ENCODE results near the gene KIFAP3.
"Not testable (repeated sequence)": the region's sequence is repeated elsewhere in the genome, so short reads cannot be mapped to it uniquely, and the experiment has no call there.

Gene KIFAP3

DNA sequence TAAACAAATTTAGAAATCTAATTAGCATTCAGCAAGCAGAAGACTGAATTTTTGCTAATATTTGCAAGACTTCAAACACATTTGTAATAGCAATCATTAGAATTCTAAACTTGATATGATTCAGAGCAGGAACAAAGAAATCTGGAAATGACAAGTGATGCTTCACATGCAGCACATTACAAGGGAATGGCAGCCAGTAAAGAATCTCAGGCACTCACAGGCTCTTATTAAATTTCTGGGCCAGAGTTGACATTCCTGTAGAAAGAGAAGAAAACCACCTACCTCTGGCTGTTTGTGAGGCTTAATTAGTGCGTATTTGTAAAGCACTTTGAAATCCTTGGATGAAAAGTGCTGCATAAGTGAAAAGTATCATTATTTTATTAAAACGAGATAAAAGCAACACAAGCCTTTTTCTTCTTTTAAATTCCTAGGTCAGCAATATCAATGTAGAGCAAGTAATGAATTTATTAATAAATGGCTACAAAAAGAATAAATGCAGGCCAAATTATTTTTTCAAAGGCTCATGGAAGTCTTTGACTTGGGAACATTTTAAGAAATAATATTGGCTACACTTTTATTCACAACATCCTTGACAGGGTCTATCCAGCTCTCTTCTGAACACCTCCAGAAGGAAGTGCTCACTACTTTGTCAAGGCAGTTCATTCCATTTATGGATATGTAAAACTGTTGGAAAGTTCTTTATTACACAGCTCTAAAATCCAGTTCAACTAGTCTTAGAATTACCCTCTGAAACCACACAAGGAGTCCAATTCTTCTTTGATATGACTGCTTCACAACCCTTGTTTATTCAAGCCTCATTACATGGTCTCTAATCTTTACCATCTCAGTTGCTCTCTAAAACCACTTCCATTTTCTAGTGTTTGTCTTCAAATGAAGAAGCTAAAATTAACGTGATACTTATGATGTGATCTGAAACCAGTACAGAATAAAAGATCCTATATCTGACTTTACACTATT, 148.7 kb downstream of the KIFAP3 start:
- DNase-seq (ENCODE audit: low read depth in 1 of 2, low spot score in 1 of 2) = no peak

DNA sequence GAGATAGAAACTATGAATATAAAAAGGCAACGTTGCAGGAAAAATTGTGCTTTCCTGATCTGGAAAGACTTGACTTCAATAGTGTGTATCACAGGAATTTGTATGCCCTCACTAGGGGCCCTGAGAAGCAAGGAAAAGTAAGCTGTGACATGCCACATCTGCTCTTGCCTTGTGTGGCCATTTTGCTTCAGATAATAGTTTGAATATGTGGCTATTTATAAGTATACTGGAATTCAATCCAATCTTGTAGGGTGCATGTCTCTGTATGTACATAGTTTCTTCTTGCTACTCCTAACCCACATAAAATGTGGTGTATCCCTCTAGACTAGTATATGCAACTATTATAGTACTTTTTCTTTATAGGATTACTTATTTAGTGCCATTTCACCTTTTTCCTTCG, 149.7 kb downstream of the KIFAP3 start:
- no peak for DNase-seq (ENCODE audit: low read depth in 1 of 2, low spot score in 1 of 2)

DNA sequence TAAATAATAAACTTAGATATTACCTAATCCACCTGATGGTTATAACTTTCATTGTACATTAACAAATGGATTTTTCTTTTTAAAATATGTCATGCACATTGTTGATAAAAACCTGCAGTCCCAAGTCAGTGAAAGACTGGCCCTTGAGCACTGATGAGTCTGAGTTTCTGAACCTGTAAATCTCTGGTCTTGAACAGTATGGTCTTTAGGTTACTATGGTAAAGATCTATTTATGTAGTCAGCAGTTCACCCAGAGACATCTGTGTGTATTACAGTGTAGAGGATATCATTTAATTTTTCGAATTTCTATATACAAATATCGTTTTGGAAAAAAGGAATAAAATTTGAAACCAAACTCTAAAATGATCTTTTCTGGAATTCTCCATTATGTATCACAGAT, 150.4 kb downstream of the KIFAP3 start:
- no peak for DNase-seq (ENCODE audit: low read depth in 1 of 2, low spot score in 1 of 2)

DNA sequence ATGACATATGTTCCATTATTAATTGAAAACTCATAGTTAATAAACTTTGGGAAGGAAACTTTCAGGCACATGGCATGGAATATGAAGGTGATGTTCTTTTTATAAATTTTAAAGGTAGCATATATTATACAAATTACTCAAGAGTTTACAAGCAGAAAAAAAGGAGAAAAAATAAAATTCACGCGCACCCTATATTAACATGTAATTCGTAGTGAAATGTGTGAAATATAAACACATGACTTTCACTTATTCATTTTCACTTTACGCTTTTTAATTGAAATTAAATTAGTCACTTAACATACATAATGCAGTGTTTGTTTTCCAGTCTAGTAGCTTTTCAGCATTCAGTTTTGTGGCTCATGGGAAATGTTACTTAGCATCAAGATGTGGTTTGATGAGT, 153.4 kb downstream of the KIFAP3 start:
- DNase-seq (ENCODE audit: low read depth in 1 of 2, low spot score in 1 of 2) = no peak

DNA sequence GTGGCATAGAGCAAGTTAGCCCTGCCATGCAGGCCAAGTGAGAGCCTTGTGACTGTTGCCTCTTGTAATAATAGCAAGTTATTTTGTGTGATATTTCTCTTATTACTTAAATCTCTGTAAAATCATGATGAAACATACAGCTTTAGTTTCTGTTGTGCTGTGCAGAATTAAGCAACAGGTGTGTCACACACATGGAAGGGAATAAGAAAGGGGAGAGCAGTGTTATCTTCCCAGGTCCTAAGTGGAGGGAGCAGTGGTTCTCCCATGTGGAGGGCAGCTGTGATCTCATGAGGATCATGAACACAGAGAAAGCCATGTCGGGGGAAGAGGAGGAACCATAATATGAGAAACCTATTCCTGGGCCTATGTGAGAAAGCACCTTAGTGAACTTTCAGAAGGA, 155.6 kb downstream of the KIFAP3 start:
- no peak for DNase-seq (ENCODE audit: low read depth in 1 of 2, low spot score in 1 of 2)

DNA sequence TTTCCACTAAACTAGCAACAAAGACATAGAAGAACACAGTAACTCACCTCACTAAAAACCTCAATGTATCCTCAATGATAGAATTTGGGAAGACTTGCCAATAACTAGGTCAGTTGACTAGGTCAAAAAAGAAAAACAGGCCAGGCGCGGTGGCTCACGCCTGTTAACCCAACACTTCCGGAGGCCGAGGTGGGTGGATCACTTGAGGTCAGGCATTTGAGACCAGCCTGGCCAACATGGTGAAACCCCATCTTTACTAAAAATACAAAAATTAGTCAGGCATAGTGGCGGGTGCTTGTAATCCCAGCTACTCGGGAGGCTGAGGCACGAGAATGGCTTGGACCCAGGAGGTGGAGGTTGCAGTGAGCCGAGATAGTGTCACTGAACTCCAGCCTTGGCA, 156.3 kb downstream of the KIFAP3 start:
- DNase-seq (ENCODE audit: low read depth in 1 of 2, low spot score in 1 of 2) = not testable (repeated sequence)

DNA sequence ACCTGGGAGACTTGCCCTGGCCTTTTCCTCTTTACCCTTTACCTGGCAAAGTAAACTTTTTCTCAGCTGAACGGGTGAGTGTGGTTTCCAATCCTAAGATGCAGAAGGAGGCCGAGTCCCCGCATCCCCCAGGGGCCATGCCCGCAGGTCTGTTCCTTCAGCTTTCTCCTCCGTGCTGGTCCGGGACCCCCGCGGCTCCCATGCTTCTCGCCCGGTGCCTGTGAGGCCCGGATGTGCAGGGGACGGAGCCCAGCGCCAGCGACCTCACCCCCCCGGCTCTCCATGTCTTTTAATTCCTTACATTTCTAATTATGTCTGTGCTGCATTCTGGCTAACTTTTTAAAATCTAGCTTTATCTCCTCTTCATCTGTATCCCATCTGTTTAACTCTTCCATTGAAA, 159.3 kb downstream of the KIFAP3 start:
- no peak for DNase-seq (ENCODE audit: low read depth in 1 of 2, low spot score in 1 of 2)

DNA sequence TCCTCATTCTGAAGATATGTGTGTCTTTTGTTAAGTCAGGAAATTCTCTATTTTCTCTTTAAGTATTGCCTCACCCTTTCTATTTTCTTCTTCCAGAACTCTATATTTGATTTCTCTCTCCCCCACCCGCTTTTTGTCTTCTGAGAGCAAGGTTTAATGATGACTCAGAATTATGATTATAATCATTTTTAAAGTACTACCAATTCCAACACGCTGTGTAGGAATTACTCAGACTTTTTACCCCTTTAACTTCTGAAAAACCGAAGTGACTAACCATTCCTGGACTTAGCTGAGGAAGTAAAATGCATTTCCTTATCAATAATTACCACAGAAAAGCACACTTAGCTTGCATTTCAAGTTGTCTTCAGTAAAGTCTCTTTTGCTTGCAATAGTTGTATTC, 160.0 kb downstream of the KIFAP3 start:
- DNase-seq (ENCODE audit: low read depth in 1 of 2, low spot score in 1 of 2) = no peak

DNA sequence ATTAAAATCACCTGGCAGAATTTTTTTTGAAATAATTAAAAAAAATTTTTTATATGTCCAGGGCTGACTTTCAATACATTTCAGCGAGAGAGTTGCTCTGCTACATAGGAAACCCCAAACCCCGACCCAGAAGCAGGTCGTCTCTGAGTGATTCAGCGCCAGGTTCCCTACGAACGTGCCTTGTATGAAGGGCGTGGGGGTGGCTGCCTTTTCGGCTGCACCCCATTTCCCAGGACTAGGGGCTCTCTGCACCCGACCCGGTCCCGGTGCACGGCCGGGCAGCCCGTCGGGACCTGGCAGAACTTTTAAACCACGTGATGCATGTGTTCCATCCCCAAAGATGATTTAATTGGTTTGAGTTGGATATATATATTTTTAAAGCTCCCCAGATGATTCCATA, 165.0 kb downstream of the KIFAP3 start:
- DNase-seq (ENCODE audit: low read depth in 1 of 2, low spot score in 1 of 2) = no peak

DNA sequence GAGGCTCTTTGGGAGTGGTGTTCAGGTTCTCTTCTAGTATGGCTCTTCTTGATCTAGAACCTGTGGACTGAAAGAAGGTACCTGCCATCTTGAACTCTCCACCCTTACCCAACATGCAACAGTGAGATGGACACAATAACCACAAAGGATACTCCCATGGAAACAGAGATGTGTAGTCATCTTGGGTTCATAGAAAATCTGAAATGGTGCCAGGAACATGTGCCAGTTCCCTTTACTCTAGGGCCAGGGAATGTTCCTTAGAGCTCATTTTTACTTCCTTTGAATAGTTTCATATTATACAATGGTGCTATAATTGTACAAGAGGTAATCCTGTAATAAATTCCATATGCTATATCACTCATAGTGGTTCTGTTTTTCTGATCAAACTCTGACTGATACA, 167.6 kb downstream of the KIFAP3 start:
- no peak for DNase-seq (ENCODE audit: low read depth in 1 of 2, low spot score in 1 of 2)

DNA sequence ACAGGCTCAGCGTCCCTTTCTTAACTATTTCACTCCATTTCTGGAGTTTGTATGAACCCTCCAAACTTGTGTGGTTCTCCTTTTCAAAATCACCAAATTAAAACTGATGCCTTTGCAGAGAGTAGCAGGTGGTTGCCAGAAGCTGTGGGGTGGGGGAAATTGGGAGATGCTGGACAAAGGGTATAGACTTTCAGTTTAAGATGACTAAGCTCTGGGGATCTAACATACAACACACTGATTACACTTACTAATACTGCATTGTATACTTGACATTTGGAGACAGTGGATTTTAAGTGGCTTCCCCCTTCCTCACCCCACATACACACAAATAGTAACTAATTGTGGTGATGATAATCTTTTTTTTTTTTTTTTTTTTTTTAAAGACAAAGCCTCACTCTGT, 169.7 kb downstream of the KIFAP3 start:
- DNase-seq (ENCODE audit: low read depth in 1 of 2, low spot score in 1 of 2) = no peak

DNA sequence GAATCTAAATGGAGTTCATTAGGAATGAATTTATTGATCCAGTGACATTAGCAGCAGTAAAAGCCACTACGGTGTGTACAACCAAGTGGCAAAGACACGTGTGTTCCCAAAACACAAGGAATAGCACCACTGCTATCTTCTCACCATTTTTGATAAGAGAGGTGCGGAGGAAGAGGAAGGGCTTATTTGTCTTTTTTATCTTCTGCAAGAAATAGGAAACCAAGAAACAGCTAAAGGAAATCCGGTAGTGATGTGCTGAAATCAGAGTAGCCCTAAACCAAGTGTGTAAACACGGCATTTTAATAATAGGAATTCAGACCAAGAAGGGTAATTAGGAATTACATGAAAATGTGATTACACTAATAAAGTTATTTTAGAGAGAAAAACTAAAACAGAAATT, 171.7 kb downstream of the KIFAP3 start:
- no peak for DNase-seq (ENCODE audit: low read depth in 1 of 2, low spot score in 1 of 2)

DNA sequence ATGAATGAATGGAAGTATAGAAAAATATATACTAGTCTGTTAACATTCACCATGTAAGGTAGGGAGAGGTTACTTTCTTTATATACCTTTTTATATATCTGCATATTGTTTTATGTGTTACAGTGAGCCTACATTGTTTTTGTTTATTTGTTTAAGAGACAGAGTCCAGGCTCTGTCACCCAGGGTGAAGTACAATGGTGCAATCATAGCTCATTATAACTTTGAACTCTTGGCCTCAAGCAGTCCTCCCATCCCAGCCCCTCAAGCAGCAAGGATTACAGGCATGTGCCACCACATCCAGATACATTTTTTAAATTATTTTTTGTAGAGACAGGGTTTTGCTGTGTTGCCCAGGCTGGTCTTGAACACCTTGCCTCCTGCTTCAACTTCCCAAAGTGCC, 173.4 kb downstream of the KIFAP3 start:
- no peak for DNase-seq (ENCODE audit: low read depth in 1 of 2, low spot score in 1 of 2)

DNA sequence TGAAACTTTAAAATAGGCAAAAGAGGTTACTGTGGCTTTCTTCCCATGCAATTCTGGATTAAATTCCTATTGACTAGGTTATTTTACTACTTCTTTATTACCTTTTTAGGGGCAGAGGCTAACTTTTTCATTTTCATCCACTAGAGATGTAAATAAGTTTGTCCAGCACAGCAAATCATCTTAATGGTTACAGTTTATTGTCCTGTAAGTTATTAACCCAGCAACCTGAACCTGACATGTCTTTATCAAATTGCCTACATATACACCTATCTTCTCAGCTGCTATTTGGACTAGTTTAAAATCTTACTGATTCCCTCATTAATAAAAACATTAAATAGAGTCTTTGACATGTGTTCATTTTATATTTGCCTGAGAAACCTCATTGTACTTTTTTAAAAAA, 173.9 kb downstream of the KIFAP3 start:
- no peak for DNase-seq (ENCODE audit: low read depth in 1 of 2, low spot score in 1 of 2)

DNA sequence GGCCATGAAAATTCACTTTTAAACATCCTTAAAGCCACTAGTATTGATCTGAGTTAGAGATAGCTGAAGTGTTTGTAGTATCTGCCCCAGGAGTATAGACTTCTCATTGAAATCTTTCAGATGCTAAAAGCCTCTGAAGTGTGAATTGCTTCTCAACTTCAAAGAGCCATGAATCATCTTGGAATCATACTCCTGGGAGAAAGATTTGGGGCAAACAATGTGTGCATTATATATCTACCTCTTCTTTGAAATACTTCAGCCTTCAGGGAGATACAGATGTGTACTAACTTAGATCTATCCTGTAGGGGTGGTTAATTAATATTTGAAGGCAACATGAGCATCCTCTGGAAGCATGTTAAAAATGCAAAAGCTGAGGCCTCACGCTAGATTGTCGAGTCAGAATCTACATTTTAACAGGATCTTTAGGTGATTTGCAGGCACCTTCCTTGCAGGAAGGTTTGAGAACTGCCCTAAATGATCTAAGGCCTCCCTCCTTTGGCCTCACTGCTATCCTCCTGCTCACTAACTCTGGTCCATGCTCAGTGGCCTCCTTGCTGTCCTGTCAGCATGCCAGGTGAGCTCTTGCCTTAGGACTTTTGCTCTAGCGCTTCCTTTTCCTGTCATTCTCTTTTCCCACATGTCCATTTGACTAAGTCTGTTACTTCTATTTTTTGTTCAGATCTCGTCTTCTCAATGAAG, 174.8 kb downstream of the KIFAP3 start:
- DNase-seq (ENCODE audit: low read depth in 1 of 2, low spot score in 1 of 2) = no peak

DNA sequence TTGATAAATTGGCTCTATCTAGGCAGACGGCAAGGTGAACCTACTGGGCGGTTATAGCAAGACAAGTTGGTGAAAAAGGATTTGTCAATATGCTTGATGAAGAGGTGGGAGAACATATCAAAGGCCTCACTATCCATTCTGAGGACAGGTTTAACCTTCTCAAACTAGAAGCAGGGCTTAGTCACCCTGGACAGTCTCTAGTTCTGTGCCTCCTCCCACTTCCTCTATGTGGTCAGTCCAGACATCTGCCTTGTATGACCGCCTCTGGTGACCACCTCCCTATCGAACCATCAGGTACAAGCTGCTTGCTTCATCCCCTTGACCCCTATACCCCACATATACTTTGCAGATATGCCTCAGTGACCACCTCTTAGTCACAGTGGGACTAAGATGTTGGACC, 178.5 kb downstream of the KIFAP3 start:
- no peak for DNase-seq (ENCODE audit: low read depth in 1 of 2, low spot score in 1 of 2)

DNA sequence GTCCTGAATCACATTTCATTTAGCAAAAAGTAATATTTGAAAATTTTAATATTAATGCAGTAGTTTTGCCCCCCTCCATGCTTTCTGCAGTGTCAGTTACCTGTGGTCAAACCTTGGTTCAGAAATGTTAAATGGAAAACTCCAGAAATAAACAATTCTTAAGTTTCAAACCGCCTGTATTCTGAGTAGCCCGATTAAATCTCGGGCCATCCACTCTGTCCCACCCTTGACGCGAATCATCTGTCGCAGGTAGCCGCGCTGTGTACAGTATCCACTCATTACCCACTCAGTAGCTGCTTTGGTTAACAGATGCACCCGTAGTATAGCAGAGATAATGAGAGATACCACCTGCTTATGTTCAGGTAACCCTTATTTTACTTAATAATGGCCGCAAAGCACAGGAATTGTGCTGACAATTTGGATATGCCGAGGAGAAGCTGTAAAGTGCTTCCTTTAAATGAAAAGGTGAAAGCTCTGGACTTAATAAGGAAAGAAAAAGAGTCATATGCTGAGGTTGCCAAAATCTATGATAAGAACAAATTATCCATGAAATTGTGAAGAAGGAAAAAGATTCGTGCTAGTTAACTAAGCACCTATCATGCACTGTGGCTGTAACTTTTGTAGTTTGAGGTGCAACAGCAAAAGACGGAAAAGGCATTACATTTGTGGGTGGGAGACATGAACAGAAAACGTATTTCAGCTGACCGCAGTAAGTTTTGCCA, 179.9 kb downstream of the KIFAP3 start:
- no peak for DNase-seq (ENCODE audit: low read depth in 1 of 2, low spot score in 1 of 2)

DNA sequence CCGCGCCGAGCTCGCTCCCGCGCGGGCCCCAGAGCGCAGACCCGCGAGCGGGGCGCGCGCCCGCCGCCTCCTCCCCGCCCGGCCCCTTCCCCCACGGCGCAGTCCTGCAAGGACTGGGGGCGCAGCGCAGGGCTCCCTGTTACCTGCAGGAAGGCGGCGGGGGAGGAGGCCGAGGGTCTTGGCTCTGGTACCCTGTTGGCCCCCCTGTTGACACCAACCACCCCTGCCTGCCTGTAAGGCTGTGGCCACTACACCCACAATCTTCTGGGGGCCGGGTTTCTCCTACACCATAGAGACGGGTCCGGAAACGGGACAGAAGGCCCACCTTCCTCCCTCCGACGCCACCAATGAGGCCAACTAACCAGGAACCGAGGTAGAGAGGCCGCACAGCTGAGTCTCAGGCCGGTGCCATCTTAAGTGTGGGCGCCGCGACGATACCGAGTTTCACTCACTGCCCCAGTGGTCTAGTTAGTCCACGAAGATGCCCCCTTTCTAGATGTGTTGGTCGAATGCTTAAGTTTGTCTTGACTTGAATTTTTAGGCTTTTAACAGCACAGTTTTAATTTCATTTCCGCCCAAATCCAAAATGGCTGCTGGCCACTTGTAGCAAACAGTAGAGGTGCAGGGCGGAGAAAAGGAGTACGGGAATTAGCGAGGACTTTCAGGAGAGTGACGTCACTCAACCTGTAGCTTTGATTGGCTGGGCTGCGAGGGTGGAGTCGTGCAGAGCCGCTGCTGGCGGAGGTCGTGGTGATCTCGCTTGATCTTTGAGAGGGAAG, 180.7 kb downstream of the KIFAP3 start, which contains the start of gene SCYL3:
TSS of gene SCYL3 (minus strand) at position 252 of the 779 bp plus-strand sequence. CDS start 5,056 bp downstream, outside the sequence.
- DNase-seq (ENCODE audit: low read depth in 1 of 2, low spot score in 1 of 2) = peak; percentile 69 to 83

DNA sequence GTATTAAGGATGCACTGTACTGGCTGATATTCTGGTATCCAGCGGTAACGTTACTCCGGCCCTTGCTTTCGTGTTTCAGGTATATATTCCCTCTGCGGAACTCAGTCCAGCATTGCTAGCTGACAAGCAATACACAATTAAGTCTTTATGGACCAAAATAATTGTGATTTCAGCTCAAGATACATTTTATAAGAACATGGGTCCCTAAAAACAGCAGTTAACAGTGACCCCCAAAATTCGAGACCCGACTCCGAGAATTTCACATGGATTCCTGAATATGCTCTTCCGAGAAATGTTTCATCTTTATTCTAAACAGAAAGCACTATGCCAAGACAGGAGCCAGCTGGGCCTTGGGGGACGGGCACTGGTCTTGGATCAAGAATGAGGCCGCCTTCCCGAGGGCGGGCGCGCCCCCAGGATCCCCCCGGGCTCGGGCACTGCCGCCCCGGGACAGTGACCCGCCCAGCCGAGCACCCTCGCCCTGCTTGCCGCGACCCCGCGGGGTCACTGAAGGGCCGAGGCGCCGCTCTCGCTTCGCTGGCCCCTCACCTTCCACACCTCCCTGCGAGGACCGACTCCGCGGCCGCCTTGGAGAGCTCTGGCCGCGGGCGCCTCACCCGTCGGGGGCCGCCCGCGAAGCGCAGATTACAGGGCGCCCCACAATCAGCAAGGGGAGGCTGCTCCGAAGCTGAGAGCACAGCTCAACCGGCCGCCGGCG, 181.4 kb downstream of the KIFAP3 start:
- DNase-seq (ENCODE audit: low read depth in 1 of 2, low spot score in 1 of 2) = peak in 1 of 2 donors; percentile 11
